HG02642 (cell line): Measurements from ENCODE around the gene HLTF.
"Not testable (repeated sequence)": the region's sequence is repeated elsewhere in the genome, so short reads cannot be mapped to it uniquely, and the experiment has no call there.

Experiments
- ATAC-seq: cut with Tn5 transposase; IDR thresholded peaks from one replicate; pipeline ENCODE4 v1.9.1; 2021; ENCODE audit warnings: mild to moderate bottlenecking; ENCODE audit not compliant: unreplicated experiment, poor library complexity

HLTF gene

DNA sequence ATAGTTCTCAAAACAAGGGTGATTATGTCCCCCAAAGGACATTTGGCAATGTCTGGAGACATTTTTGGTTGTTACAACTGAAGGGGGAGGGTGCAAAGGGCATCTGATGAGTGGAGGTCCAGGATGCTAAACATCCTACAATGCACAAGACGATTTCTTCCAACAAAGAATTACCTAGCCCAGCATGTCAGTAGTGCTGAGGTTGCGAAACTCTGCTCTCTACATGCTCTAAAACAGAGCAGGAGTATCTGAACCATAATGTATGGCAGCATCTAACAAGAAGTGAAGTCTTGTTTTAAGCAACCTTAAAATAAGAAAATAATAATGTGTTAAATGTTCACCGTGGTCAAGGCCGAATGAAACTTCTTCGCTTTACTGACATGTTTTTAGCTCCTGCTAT lies 88.0 kb downstream of the HLTF start:
- ATAC-seq, result no peak

GRCh38 chr3:148997623-148998022 lies 88.7 kb downstream of the HLTF start:
- no peak for ATAC-seq

- ATAC-seq, result no peak
These were observed 93.6 kb downstream of the HLTF start for GRCh38 chr3:148992635-148993255.

DNA sequence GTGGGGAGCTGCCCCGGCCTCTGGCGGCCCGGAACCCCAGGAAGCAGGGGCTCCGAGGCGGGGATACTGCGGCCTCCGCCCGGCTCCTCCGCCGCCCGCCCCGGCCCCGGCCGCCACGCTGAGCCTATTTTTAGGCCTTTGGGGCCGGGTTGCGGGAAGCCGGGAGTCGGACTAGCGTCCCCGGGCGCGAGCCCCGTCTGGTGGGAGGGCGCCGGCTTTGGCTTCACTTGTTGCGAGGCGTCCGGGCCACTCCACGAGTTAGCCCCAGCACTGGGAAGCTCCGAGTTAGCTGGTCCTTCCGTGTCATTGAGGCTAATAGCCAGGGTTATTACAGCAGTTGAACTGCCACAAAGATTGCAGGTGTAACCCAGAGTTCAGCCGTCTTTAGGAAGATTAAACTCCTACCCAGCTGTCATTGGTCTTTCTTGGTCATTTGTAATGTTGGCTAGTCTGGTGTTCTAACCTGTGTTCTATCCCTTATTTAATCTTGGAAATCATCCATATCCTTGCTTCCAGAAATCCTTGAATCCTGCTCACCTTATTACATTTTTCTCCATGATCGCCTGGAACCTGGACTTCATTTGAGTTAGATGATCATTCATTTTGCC lies 94.2 kb downstream of the HLTF start:
- peak; percentile 34 for ATAC-seq

DNA sequence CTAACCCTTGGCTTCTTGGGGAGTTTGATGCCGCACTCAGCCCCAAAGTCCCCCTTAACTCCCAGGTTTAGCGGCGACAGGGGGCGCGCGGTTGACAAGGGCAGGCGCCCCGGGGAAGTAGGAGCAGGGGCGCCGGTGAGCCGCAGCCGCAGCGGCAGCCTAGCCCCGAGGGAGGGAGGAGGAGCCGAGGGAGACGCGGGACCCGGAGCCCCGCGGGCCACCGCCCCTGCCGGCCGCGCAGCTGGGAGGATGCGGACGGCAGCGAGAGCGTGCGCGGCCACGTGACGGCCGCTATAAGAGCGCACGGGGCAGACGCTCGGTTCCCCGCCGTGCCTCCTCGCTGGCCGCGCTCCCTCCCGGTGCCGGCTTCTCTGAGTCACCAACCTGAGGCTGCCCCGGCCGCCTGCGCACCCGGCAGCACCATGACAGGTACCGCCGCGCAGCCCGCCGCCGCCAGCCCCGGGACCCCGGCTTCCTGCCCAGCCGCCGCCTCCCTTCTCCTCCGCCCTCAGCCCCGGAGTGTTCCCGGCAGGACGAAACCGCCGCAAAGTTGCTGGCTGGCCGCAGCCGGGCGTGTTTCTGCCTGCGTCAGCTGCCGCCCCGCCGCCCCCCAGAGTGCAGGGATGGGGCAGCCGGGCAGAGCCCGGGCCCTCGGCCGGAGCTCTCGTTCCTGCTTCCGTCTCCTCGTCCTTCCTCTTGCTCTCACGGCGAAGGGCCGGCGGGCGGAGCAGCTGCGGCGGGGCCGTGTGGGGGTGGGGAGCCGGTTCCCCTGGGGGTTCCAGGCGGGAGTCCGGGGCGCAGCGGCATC lies 94.9 kb downstream of the HLTF start, which contains the start of gene GYG1:
GYG1 (plus strand) TSS at position 322 of the 808 bp plus-strand sequence; CDS start at position 423, 101 bp downstream.
- peak; percentile 90 for ATAC-seq

- ATAC-seq, result peak; percentile 18
These were observed 96.1 kb downstream of the HLTF start for GRCh38 chr3:148990236-148990635.

DNA sequence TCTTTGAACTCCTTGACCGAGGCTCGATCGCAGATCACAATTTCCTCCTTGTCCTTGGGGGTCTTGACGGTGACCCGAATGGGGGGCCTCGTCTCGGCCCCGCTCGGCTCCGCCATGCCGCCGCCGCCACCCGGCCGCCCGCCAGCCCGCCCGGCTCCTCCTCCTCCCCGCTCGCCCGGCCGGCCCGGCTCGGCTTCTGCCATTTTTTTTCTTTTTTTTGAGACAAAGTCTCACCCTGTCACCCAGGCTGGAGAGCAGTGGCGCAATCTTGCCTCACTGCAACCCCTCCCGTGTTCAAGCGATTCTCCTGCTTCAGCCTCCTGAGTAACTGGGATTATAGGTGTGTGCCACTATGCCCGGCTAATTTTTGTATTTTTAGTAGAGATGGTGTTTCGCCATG lies 98.8 kb downstream of the HLTF start:
- not testable (repeated sequence) for ATAC-seq

GRCh38 chr3:148981273-148981672 lies 105.1 kb downstream of the HLTF start:
- no peak for ATAC-seq
